SK-MEL-5 (cell line): Measurements from ENCODE around the gene LDB2. TPM values are rescaled to one million over a fixed set of nuclear protein-coding genes. Genes with fewer than 3 reads are reported as not detected.
A peak's percentile ranks its signal among the peaks of the same experiment; 100 is the strongest.
"Not testable (repeated sequence)": the region's sequence is repeated elsewhere in the genome, so short reads cannot be mapped to it uniquely, and the experiment has no call there.

Experiments used
- DNase-seq: peaks from one replicate; pipeline ENCODE4 v3.0.0-alpha.2; 2016; ENCODE audit warnings: low read depth, low spot score
- in situ Hi-C: cut with HindIII; loops from 2 replicates; pipeline ENCODE4 v1.10.0; 2016; ENCODE audit warnings: low sequenced_read_pairs, high pct_unique_total_duplicates, low pct_unique_long_range_greater_than_20kb
- polyA plus RNA-seq, 2 experiments: library from polyadenylated mRNA; depleted of rRNA; stranded (reverse); fragments of >200 nt; gene quantifications; 2 replicates each; pipeline ENCODE4 v1.2.3, GENCODE V29; 2015
- total RNA-seq: library from RNA; depleted of rRNA; stranded (reverse); fragments of >200 nt; shearing (Covaris generic); gene quantifications from 2 replicates; pipeline ENCODE4 v1.2.3, GENCODE V29; 2014; rRNA removed

Gene LDB2
- total RNA-seq: 0.08 and 0.61 TPM in 2 replicates
- 0.14 TPM in 1 of 2 replicates, not detected in the other for polyA plus RNA-seq (2015; cell fraction: cytosol; rRNA removed)
- polyA plus RNA-seq (2015; cell fraction: nucleus; rRNA removed): 0.54 TPM in 1 of 2 replicates, not detected in the other

DNA sequence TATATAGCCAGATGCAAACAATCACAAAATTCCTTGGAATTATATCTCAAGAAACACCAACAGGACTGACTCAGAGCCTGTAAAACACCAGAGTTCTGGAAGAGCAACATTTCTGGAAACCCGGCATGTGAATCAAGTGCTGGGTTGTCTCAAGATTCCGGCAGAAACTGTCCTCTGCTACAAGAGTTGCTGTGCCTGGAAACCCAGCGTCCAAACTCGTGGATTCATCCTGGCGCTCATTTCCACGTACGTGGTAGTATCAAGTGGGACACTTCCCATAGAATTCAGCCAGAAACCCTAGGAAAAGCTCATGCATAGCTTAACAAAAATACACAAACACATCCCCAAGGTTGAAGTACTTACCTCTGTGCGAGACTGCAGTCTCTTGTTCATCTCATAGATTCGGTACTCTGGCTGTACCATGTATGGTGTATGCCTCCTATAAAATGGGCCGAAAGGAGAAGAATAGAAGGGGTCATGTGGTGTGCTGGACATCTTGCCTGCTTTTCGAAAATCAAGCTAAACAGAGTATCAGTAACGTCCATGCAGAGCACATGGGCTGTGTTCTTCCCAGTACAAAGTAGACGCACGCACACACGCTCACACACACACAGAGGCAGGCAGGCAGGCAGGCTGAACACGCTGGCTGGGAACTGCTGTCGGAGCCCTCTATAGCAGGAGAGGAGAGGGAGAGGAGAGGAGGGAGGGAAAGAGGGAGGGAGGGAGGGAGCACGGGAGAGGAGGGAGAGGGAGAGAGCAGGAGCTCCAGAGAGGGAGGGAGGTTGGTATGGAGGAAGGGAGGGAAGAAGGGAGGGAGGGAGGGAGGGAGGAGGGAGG, at the start of gene LDB2:
TSS of gene LDB2 (minus strand) at position 655 of the 837 bp plus-strand sequence.
- in situ Hi-C loops: no loop called here
- peak; percentile 5 for DNase-seq

DNA sequence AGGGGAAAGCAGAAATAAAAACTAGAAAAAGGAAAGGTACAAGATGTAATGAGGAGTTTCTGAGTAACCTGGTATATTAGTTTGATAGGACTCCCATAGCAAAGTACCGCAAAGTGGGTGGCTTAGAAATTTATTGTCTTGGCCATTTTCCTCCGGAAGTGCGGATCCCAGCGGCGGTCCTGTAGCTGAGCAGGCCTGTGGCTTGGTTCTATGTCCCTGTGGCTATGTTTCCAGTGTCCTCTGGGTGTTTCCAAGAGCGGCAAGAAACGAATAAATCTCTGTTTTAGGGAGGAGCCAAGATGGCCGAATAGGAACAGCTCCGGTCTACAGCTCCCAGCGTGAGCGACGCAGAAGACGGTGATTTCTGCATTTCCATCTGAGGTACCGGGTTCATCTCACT, 44.0 kb upstream of the LDB2 start:
- peak; percentile 14 for DNase-seq
- in situ Hi-C loops: no loop called here

DNA sequence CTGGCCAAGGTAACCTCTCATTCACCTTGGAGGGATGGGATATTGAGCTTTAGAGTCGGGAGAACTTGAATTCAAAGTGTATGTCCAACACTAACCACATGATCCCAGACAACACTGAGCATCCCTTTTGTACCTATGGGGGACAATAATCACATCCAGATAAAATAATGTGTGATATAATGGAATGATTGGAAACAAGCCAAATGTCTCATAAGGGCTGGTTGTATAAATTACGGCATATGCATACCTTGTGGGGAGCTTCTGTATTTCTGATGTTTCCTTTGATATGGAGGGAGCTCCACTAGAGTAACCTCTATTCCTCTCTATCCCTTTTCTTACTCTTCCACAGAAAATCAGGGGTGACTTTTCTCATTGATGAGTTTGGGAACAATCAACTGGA, 40.7 kb upstream of the LDB2 start:
- DNase-seq: no peak
- in situ Hi-C loops: no loop called here

DNA sequence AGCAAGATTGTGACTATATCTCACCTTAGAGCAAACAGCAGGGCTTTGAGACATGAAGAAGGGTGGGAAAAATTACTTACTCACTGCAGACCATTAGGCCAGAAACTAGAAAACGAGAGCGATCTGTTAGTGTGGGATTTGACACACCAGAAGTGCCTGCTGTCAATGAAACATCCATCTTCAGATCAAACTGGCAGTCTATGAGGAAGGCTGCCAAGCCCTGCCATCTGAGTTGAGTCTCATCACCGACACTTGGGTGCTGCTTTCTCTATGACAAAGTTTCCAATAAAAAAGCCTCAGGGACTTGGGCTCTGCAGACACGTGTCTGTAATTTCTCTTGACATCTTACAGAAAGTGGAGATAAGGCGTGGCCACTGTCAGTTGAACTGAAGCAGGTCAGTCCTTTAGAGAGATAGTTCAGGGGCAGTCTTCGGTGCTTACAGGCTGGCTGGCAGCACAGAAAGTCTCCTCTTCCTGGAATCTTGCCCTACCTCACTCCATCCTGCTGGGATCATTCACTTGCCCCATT, 40.1 kb upstream of the LDB2 start:
- no peak for DNase-seq
- in situ Hi-C loops: no loop called here

DNA sequence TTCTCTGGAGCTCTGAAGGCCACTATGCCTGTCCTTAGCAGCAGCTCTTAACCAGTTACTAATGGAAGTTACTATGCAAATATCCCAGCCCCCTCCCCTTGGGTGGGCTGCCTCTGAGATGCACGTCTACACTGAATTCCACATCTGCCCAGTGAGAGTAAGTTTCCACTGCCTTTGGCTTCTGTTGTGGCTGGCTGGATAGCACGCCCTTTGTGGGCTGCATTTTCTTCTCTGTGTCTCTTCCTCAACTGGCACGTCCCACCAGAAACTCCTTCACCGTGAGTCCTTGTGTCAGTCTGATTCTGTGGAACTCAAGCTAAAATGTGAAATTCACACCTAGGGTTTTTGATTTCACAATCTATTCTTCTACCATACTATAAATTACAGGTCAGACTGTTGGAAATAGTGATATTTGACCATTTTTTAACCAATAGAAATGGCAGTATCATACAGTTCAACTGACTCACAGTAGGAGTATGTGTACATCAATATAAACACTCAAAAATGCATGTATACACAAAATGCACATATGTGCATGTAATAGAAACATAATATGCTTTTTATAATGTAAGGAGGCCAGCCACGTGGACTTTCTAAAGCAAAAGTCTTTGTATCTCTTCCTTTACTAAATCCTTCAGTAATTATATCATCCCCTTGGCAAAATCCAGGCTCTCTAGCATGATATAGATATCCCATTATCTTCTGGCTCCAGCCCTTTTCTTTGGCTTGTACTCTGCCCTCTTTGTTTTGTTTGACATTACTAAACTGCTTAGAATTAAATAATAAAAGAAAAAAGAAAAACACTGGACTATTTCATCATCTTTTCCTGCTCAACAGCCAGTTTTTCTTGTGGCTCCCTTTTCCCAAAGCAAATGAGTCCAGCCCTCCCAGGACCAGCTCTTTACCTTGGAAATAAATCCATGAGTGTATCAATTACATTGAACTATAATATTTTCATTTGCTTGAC, 33.2 kb upstream of the LDB2 start:
- DNase-seq: no peak
- in situ Hi-C loops: no loop called here

DNA sequence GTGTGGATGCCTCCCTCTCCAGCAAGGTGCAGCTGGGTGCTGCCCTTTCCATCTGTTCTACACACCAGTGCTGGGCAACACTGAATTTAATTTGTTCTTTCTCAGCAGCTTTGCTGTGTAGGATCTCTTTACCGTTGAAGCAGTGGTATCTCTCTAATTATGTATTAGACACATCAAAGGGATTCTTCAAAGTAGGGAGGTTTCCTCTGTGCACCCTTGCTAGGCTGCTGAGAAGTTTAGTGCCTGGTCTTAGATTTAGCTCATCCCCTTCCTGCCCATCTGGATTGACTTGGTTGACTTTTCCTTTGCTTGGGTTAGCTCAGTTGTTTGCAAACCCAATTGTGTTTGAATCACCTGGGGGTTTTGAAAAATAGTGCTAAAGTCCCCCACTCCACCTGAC, 27.8 kb upstream of the LDB2 start:
- in situ Hi-C loops: no loop called here
- DNase-seq: no peak

DNA sequence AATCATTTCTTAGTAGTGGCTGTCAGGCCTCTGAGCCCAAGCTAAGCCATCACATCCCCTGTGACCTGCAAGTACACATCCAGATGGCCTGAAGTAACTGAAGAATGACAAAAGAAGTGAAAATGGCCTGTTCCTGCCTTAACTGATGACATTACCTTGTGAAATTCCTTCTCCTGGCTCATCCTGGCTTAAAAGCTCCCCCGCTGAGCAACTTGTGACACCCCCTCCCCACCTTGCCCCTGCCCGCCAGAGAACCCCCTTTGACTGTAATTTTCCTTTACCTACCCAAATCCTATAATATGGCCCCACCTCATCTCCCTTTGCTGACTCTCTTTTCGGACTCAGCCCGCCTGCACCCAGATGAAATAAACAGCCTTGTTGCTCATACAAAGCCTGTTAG, 20.3 kb upstream of the LDB2 start:
- in situ Hi-C loops, DNase-seq: not testable (repeated sequence)

DNA sequence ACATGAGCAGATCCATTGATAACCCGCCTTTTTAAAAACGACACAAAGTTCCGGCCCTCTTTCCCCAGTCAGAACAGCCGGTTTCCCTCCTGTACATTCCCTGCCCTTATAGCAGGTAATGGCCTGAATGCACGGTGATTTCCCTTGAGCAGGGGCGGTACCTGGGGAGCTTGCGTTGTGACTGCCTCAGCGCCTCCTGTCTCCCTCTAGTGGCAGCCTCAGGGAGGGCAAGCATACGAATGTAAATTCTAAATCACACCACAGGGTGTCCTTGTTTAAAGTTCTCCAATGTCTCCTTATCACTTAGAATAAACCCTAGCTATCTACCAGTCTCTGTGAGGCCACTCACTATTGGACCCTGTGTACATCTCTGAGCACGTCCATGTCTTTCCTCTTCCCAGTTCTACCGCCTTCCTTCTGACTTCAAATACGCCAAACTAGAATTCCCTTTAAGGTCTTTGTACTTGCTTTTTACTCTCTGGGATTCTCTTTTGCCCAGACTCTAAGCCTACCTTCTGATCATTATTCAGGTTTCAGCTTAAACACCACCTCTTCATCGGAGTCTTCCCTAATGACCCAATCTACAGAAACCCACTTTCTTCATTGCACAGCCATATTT, 18.4 kb upstream of the LDB2 start:
- in situ Hi-C loops: no loop called here
- DNase-seq: peak; percentile 82

DNA sequence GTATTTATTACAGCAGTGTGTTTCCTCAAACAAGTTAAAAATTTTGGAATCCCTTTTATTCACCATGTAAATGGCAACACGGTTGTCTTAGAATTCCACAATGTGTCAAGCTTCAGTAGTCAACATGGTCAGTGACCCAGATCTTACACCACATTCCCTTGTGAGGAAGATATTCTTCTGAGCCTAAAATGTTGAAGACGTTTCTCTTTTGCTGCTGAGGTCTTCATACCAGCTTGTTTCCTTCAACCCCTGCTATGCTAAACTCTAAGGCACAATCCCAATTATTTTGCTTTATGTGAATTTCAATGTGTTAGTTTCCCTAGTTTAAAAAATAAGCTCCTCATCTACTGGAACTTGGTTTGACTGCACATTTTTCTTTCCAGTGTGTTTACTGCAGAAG, 17.6 kb upstream of the LDB2 start:
- in situ Hi-C loops: no loop called here
- DNase-seq: no peak

DNA sequence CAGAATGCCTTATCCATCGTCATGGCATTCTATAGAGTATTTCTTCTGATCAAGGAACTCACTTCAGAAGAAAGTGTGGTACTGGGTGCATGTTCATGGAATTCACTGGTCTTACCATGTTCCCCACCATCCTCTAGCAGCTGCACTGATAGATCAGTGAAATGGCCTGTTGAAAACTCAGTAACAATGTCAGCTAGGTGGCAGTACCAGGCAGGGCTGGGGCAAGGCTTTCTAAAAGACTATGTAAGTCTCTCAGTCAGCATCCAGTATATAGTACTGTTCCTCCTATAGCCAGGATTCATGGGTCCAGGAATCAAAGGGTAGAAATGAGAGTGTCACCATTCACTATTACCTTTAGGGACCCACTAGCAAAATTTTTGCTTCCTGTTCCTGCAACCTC, 15.8 kb upstream of the LDB2 start:
- DNase-seq: peak; percentile 39
- in situ Hi-C loops: no loop called here

DNA sequence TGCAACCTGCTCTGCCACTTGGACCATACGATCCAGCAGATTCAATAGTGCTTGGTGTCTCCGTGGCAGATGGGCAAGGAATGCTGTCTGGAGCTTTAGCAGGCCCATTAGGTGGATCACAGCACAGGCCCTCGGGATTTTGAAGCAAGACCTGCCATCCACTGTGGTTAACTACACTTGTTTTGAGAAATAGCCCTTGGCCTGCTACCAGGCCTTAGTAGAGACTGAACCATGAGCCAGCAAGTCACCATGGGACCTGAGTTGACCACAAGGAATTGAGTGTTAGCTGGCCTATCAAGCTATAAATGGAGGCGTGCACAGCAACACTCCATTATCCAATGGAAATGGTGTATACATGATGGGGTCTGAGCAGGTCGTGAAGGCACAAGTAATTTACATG, 14.5 kb upstream of the LDB2 start:
- DNase-seq: no peak
- in situ Hi-C loops: no loop called here

DNA sequence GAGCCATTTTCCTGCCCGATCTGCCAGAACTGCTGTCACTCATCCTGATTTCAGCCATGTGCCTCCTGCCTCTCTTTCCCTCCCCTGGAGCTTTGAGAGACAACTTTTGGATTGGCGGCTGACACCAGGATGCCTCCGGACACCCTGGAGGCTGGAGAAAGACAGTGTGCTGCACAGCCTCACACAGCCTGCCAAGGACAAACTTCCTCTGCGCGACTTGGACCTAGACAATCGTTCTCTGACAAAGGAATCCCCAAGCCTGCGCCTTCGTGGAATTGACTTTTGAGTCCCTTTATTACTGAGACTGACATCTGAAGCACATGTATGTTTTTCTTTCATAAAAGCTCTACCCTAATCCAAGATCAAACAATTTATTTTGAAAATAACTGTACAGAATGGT, 10.8 kb upstream of the LDB2 start:
- in situ Hi-C loops: no loop called here
- no peak for DNase-seq

DNA sequence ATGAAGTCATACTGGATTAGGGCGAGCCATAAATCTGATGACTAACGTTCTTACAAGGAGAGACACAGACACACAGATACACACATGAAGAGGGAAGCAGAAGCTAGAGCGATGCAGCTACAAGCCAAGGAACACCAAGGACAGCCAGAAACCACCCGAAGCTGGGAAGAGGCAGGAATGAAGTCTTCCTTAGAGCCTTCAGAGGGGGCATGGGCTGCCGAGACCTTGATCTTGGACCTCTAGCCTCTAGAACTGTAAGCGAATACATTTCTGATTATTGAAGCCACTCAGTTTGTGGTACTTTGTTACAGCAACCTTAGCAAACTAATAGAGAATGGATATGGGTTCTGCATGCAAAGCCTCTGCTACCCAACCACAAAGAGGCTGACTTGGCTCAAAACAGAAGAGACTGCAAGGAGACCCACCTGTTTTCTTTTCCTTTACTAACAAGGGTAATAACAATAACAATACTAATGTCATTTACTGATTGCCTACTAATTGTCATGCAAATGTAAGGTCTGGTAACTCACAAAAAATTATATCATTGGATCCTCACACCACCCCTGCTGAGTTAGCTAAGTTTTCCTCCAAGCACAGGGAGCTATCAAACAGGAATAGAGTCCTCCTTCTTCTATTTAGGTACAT, 10.1 kb upstream of the LDB2 start:
- in situ Hi-C loops: no loop called here
- DNase-seq: no peak

DNA sequence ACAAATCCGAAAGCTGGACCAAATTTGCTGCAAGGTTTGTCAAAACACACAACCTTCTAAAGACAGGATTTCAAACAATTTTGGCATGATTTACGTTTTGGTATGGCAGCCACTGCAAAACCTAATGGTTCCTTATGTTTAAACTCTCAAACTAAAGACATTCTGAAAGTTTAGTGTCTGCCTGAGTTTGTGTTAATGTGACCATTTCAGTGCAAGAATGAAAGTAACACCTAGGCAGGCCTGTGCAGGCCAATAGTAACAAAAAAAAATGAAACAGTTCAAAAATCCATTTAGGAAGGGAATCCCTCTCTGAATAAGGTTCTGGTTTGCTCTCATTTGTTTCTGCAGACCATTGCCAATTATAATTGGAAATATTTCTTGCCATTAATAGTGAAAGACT, 1.9 kb upstream of the LDB2 start:
- DNase-seq: no peak
- in situ Hi-C loops: no loop called here

DNA sequence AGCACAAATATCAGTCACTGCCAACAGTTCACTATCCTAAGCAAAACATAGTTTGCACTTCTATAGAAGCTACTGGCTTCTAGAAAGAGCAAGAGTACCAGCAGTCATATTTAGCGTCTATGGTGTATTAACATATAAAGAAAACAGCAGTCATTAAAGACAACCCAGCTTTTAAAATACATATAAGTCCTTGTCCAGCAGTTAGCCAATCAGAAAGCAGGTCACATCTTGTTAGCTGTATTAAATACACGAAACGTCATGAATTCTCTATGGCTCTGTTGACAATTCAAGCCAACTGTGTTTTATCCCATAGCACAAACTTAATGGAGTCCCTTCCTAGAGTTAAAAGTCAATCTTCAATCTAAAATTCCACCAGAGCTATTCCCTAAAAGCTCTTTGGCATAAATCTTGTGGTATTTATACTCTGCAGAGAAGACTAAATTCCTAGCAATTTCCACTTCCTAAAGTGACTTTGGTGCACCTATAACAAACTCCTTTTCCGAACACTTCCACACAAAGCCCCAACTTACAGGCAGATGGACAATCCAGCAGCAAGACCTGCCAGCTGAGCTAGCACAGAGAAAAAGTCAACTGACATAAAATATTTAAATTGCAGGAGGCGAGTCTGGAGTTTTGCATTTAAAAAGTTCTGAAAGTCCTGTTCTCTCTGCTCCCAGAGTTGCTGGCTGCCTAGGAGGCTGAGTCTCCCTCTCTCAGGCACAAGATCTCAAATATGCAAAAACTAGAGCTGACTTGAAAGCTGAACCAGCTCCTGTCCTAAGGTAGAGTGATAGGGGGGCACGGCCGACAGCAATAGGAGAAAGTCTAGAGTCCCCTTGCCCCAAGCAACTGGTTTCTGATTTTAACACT, 1.3 kb downstream of the LDB2 start:
- peak; percentile 3 for DNase-seq
- in situ Hi-C loops: no loop called here

DNA sequence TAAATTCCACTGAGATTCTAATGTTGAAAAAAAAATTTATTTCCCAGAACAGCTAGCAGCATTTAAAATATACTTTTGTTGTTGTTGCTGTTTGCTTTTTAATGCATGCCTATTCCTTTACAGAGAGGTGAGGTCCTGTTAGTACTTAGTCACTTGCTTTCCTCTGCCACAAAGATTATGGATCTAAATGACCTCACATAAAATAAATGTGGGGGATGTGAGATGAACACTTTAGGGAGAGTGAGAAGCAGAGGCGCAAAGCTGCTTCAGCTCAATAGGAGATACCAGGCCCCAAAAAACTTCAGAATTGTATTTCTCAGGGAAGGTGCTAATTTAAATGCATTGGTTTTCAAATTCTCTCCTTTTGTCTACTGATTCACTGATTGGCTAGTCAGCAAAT, 4.0 kb downstream of the LDB2 start:
- in situ Hi-C loops: no loop called here
- DNase-seq: no peak
